Measurements from ENCODE around the gene ANKS6.
"Not testable (repeated sequence)": the region's sequence is repeated elsewhere in the genome, so short reads cannot be mapped to it uniquely, and the experiment has no call there.

Gene ANKS6

GRCh38 chr9:98694943-98695342 lies 101.4 kb downstream of the ANKS6 start:
- Histone ChIP-seq H3K9ac (ENCODE audit: low read depth, low read length) (no peak overlapping the region), H3K4me1 (ENCODE audit: control insufficient read depth, insufficient read depth, low read length) (no peaks in the 10 kb centered on the region), H3K27ac (ENCODE audit: low read depth, low read length) (no peak overlapping the region), H3K9me3 (ENCODE audit: control insufficient read depth, insufficient read depth, low read length) (no peaks in the 10 kb centered on the region), H3K4me3 (ENCODE audit: low read depth, low read length) (no peak overlapping the region), H3K36me3 (ENCODE audit: control insufficient read depth, insufficient read depth, low read length) (no peaks in the 10 kb centered on the region), H3K27me3 (ENCODE audit: control insufficient read depth, insufficient read depth, low read length) (no peaks in the 10 kb centered on the region)

DNA sequence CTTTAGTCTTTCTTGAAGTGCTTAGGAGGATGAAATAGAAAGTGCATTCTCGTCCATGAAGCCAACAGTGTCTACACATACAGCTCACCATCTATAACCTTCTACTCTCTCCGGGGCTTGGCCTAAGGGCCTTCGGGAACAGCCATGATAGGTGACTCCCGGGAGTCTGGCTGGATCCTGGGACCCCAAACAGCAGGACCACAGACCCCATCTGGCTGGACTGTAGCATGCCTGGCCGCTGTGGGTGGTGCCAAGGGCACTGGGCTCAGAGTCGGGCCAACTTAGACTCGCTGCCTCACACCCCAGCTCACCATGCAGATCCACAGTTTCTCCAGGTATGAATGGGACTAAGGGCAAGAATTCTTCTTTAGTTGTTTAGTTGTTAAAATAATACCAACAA lies 104.0 kb downstream of the ANKS6 start:
- Histone ChIP-seq H3K4me1 (ENCODE audit: control insufficient read depth, insufficient read depth, low read length) (no peaks in the 10 kb centered on the region), H3K9me3 (ENCODE audit: control insufficient read depth, insufficient read depth, low read length) (no peaks in the 10 kb centered on the region), H3K27ac (ENCODE audit: low read depth, low read length) (no peak overlapping the region), H3K27me3 (ENCODE audit: control insufficient read depth, insufficient read depth, low read length) (no peaks in the 10 kb centered on the region), H3K4me3 (ENCODE audit: low read depth, low read length) (no peak overlapping the region), H3K9ac (ENCODE audit: low read depth, low read length) (no peak overlapping the region), H3K36me3 (ENCODE audit: control insufficient read depth, insufficient read depth, low read length) (no peaks in the 10 kb centered on the region)

DNA sequence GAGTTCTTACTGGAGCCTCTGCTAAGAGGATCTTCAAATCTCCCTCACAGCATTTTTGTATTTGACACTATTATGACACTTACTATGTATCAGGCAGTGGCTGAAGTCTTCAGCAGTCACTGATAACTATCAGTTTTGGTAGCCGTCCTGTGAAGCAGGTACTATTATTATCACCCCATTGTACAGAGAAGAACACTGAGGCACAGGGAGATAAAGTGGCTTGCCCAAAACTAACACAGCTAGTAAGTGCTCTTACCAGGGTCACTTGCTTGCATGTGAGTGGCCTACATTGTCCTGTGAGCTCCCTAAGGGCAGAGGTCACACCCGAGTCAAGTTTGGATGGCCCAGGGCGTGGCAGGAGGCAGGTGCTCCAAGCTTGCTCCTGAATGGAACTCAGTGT lies 104.5 kb downstream of the ANKS6 start:
- no peaks in the 10 kb centered on the region for H3K9me3 ChIP-seq (ENCODE audit: control insufficient read depth, insufficient read depth, low read length)
- no peak overlapping the region for H3K27ac ChIP-seq (ENCODE audit: low read depth, low read length)
- no peak overlapping the region for H3K4me3 ChIP-seq (ENCODE audit: low read depth, low read length)
- no peak overlapping the region for H3K9ac ChIP-seq (ENCODE audit: low read depth, low read length)
- no peaks in the 10 kb centered on the region for H3K27me3 ChIP-seq (ENCODE audit: control insufficient read depth, insufficient read depth, low read length)
- H3K4me1 ChIP-seq (ENCODE audit: control insufficient read depth, insufficient read depth, low read length) = no peaks in the 10 kb centered on the region
- no peaks in the 10 kb centered on the region for H3K36me3 ChIP-seq (ENCODE audit: control insufficient read depth, insufficient read depth, low read length)

DNA sequence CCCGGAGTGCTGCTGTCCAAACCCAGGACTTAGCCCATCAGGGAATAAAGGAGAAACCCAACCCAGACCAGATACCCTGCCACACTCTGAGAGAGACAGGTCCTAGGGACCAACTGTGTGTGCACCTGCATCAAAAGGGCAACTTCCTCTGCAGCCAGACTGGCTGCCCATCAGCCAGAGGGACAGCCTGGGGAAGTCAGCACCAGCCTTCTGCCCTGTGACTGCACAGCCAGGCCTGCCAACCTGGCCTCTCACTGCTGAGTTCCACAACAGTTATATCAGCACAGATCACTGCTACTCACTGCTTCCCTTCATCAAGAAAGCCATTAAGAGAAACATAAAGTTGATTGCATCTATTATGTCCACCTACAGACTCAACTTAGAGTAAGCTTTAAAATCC lies 105.7 kb downstream of the ANKS6 start:
- H3K4me3 ChIP-seq (ENCODE audit: low read depth, low read length) = no peak overlapping the region
- H3K27me3 ChIP-seq (ENCODE audit: control insufficient read depth, insufficient read depth, low read length) = no peaks in the 10 kb centered on the region
- no peaks in the 10 kb centered on the region for H3K4me1 ChIP-seq (ENCODE audit: control insufficient read depth, insufficient read depth, low read length)
- no peak overlapping the region for H3K9ac ChIP-seq (ENCODE audit: low read depth, low read length)
- H3K36me3 ChIP-seq (ENCODE audit: control insufficient read depth, insufficient read depth, low read length) = no peaks in the 10 kb centered on the region
- no peaks in the 10 kb centered on the region for H3K9me3 ChIP-seq (ENCODE audit: control insufficient read depth, insufficient read depth, low read length)
- no peak overlapping the region for H3K27ac ChIP-seq (ENCODE audit: low read depth, low read length)

- no peaks in the 10 kb centered on the region for H3K36me3 ChIP-seq (ENCODE audit: control insufficient read depth, insufficient read depth, low read length)
- H3K9ac ChIP-seq (ENCODE audit: low read depth, low read length) = no peak overlapping the region
- no peaks in the 10 kb centered on the region for H3K27me3 ChIP-seq (ENCODE audit: control insufficient read depth, insufficient read depth, low read length)
- no peak overlapping the region for H3K27ac ChIP-seq (ENCODE audit: low read depth, low read length)
- H3K4me3 ChIP-seq (ENCODE audit: low read depth, low read length) = no peak overlapping the region
- no peaks in the 10 kb centered on the region for H3K9me3 ChIP-seq (ENCODE audit: control insufficient read depth, insufficient read depth, low read length)
- no peaks in the 10 kb centered on the region for H3K4me1 ChIP-seq (ENCODE audit: control insufficient read depth, insufficient read depth, low read length)
Measured at GRCh38 chr9:98688710-98689495, 107.5 kb downstream of the ANKS6 start.

DNA sequence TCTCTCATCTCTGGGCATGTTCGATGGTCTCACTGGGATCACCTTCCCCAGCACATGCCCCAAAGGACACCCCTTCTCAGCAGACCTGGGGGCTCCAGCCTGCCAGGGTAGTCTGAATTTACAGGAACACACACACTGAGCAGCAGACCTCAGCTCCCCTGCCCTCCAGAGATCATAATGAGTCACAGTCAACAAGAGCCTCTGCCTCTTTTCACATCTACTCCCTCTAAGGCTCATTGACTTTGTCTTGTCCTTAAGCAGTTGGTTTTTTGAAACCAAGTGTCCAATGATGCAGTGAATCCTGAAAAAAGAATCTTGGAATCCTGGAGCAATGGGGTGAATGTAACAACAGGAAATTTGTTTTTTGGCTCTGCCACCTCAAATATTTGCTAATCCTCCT lies 108.4 kb downstream of the ANKS6 start:
- no peaks in the 10 kb centered on the region for H3K36me3 ChIP-seq (ENCODE audit: control insufficient read depth, insufficient read depth, low read length)
- H3K4me3 ChIP-seq (ENCODE audit: low read depth, low read length) = no peak overlapping the region
- no peaks in the 10 kb centered on the region for H3K4me1 ChIP-seq (ENCODE audit: control insufficient read depth, insufficient read depth, low read length)
- H3K27me3 ChIP-seq (ENCODE audit: control insufficient read depth, insufficient read depth, low read length) = no peaks in the 10 kb centered on the region
- no peaks in the 10 kb centered on the region for H3K9me3 ChIP-seq (ENCODE audit: control insufficient read depth, insufficient read depth, low read length)
- H3K9ac ChIP-seq (ENCODE audit: low read depth, low read length) = no peak overlapping the region
- no peak overlapping the region for H3K27ac ChIP-seq (ENCODE audit: low read depth, low read length)

GRCh38 chr9:98686961-98687855 lies 109.1 kb downstream of the ANKS6 start:
- Histone ChIP-seq H3K9me3 (ENCODE audit: control insufficient read depth, insufficient read depth, low read length) (no peaks in the 10 kb centered on the region), H3K27ac (ENCODE audit: low read depth, low read length) (no peak overlapping the region), H3K9ac (ENCODE audit: low read depth, low read length) (no peak overlapping the region), H3K4me3 (ENCODE audit: low read depth, low read length) (no peak overlapping the region), H3K27me3 (ENCODE audit: control insufficient read depth, insufficient read depth, low read length) (no peaks in the 10 kb centered on the region), H3K36me3 (ENCODE audit: control insufficient read depth, insufficient read depth, low read length) (no peaks in the 10 kb centered on the region), H3K4me1 (ENCODE audit: control insufficient read depth, insufficient read depth, low read length) (no peaks in the 10 kb centered on the region)

DNA sequence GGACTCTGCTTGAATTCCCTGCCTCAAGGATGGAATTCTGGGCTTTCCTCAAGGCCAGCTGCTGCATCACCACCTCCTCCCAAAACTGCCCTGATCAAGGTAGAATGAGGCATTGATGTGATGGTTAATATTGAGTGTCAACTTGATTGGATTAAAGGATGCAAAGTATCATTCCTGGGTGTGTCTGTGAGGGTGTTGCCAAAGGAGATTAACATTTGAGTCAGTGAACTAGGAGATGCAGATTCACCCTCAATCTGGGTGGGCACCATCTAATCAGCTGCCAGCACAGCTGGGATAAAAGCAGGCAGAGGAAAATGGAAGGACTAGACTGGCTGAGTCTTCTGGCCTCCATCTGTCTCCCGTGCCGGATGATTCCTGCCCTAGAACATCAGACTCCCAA lies 111.5 kb downstream of the ANKS6 start:
- not testable (repeated sequence) for H3K27me3 ChIP-seq (ENCODE audit: control insufficient read depth, insufficient read depth, low read length); H3K9ac ChIP-seq (ENCODE audit: low read depth, low read length); H3K4me1 ChIP-seq (ENCODE audit: control insufficient read depth, insufficient read depth, low read length); H3K27ac ChIP-seq (ENCODE audit: low read depth, low read length); H3K9me3 ChIP-seq (ENCODE audit: control insufficient read depth, insufficient read depth, low read length); H3K4me3 ChIP-seq (ENCODE audit: low read depth, low read length); H3K36me3 ChIP-seq (ENCODE audit: control insufficient read depth, insufficient read depth, low read length)
